ENCODE measurements around the gene PAOX.
"Not testable (repeated sequence)": the region's sequence is repeated elsewhere in the genome, so short reads cannot be mapped to it uniquely, and the experiment has no call there.

PAOX gene

GRCh38 chr10:133365461-133366129 lies 13.5 kb upstream of the PAOX start:
- no peak for DNase-seq

GRCh38 chr10:133366130-133366478 lies 13.0 kb upstream of the PAOX start:
- no peak for DNase-seq

GRCh38 chr10:133366751-133367150 lies 12.3 kb upstream of the PAOX start:
- DNase-seq: no peak

- not testable (repeated sequence) for DNase-seq
Measured at GRCh38 chr10:133367461-133367860, 11.6 kb upstream of the PAOX start.

DNA sequence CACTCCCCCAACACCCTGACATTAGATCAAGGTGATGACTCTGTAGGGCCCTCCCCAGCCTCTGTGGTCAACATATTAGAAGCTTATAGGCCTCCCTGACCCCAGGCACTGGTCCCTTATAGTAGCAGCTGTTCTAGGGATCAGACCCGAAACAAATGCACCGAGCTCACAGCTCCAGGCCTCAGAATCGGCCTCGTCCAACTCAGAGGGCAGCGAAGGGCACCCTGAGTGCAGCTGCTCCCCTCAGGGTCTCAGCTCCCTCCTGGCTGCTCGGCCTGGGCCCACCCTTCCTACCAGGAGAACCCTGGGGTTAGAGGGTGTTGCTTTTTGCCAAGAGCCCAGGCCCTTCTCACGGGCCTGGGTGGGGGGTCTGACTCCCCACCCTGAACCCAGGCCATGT lies 10.9 kb upstream of the PAOX start:
- no peak for DNase-seq

- no peak for DNase-seq
Measured at GRCh38 chr10:133370030-133370786, 8.9 kb upstream of the PAOX start.

- no peak for DNase-seq
Measured at GRCh38 chr10:133372507-133372906, 6.6 kb upstream of the PAOX start.

- peak; percentile 94 for DNase-seq
Measured at GRCh38 chr10:133373174-133374090, 5.6 kb upstream of the PAOX start, which contains the start of gene ECHS1. TSS of gene ECHS1 (minus strand) at chr10:133373354. CDS start at chr10:133373333, 21 bp downstream.

- DNase-seq: no peak
Measured at GRCh38 chr10:133375357-133376115, 3.5 kb upstream of the PAOX start.

DNA sequence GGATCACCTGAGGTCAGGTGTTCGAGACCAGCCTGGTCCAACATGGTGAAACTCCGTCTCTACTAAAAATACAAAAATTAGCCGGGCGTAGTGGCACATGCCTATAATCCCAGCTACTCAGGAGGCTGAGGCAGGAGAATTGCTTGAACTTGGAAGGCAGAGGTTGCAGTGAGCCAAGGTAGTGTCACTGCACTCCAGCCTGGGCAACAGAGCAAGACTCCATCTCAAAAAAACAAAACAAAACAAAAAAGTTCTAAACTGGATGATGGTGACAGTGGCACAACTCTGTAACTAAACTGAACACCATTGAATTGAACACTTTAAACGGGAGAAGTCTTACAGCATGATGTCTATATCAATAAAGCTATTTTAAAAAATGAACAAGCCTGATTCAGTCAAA lies 2.9 kb upstream of the PAOX start:
- not testable (repeated sequence) for DNase-seq

DNA sequence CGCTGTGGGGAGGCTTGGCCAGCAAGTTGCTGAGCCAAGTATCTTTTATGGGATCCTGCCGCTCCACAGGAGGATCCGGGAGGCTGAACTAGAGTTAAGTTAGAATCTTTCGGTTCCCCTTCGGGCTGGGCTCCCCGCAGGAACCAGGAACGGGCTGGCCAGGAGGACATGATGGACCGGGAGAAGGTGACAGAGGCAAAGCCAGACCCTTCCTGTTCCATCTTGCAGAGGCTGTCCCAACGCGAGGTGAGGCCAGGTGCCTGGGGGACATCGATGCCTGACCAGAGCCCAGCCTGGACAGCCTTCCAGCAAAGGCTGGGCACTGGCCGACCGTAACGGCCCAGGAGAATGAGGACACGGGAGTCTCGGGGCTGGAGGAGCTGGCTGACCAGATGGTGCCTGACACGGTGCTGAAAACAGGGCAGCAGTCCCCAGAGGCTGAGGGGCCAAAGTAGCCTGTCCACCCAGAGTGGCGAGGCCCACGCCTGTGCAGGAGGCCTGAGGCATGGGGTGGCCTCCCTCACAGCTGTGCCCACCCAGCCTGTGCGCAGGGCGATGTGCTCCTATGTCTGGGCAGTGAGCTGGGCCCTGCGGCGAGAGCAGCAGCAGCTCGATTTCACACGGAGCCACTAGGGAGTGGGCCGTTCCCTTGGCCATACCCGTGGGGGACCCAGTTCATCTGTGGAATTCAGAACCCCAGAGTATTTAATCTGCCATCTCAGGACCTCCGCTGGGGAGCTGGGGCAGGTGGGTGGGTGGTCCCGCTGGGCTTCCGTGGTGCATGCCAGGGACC lies 1.8 kb upstream of the PAOX start:
- no peak for DNase-seq

DNA sequence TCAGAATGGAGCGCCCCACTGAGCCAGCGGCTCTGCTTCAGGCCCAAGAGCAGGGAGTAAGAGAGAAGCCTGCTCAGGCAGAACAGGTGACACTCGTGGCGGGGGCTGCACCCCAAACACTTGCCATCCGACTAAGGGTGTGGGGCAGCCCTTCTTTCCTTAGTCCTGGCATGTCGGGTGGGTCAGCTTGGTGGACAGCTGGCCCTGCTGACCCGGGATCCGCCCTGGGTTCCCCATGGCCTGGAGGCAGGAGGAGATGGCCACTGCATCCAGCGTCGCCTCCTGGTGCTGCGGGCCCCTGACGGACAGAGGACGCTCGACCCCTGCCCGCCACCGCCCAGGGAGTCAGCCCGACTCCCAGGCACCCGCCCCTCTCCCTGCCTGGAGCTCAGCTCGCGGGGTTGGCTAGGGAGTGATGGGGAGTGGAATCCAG lies 1.2 kb upstream of the PAOX start:
- DNase-seq: no peak

- DNase-seq: peak; percentile 75
Measured at GRCh38 chr10:133378251-133379096, 588 bp upstream of the PAOX start.

GRCh38 chr10:133379801-133380666 lies 972 bp downstream of the PAOX start:
- no peak for DNase-seq

- no peak for DNase-seq
Measured at GRCh38 chr10:133381036-133381435, 2.0 kb downstream of the PAOX start.

- no peak for DNase-seq
Measured at GRCh38 chr10:133383551-133383950, 4.5 kb downstream of the PAOX start.

- no peak for DNase-seq
Measured at GRCh38 chr10:133384071-133384470, 5.0 kb downstream of the PAOX start.

DNA sequence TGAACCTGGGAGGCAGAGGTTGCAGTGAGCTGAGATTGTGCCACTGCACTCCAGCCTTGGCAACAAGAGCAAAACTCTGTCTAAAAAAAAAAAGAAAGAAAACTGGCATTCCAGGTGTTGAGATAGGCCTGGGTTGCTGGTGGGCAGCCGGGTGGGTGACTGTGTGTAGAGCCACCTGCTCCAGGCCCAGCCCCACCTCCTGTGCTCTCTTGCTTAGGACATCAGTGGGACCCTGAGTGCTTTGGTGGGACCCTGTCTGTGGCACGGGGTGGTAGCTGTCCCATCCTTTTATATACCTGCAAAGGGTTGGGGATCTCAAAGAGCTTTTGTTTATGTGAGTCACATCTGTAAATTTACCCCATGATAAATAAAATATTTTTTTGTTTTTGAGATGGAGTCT lies 6.2 kb downstream of the PAOX start:
- DNase-seq: no peak

DNA sequence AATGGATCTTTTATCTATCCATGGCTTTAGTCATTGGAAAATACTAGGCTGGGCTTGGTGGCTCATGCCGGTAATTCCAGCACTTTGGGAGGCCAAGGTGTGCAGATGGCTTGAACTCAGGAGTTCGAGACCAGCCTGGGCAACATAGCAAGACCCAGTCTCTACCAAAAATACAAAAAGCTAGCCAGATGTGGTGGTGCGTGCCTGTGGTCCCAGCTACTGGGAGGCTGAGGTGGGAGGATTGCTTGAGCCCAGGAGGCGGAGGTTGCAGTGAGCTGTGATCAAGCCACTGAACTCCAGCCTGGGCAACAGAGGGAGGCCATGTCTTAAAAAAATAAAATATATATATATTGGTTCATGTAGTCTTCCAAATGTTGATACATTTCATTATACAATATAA lies 7.9 kb downstream of the PAOX start:
- not testable (repeated sequence) for DNase-seq
